RCC 7860 (cell line): ENCODE measurements around the gene ENOX1.

ENCODE experiments used
- DNase-seq: peaks from one replicate; pipeline ENCODE4 v3.0.0-alpha.2; 2015; ENCODE audit warnings: low spot score
- FAIRE-seq: peaks from 2 replicates; lab custom pipeline; 2012; peaks lifted over from hg19 to GRCh38; lab: Jason Lieb, UNC

Gene ENOX1

GRCh38 chr13:43333176-43333575 lies 453.6 kb downstream of the ENOX1 start:
- no peak for DNase-seq
- FAIRE-seq = no peak

DNA sequence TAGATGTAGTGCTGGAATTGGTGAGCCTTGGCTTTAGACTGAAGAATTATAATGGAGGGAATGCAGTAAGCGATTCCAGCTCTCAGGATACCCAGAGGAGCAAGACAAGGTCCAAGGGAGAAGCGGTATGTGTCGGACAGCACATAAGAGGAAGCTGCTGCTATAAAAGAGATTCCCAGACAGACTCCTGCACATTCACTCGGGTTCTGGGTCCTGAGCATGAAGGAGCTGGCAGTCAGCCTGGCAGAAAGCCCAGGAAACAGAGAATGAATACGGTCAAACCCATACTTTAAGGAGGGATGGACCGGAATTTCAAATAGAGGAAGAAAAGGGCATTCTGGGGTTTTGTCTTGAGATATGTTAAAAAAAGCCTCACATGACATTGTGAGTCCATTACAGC lies 455.1 kb downstream of the ENOX1 start:
- DNase-seq (no peak), FAIRE-seq (no peak)

- FAIRE-seq (no peak), DNase-seq (no peak)
Observed at GRCh38 chr13:43329702-43330101, 457.1 kb downstream of the ENOX1 start.

- FAIRE-seq = no peak
- no peak for DNase-seq
Observed at GRCh38 chr13:43328907-43329306, 457.9 kb downstream of the ENOX1 start.

GRCh38 chr13:43326100-43326499 lies 460.7 kb downstream of the ENOX1 start:
- DNase-seq (no peak), FAIRE-seq (no peak)

GRCh38 chr13:43325636-43326035 lies 461.1 kb downstream of the ENOX1 start:
- FAIRE-seq = no peak
- no peak for DNase-seq

- DNase-seq (no peak), FAIRE-seq (no peak)
Observed at GRCh38 chr13:43324129-43324528, 462.6 kb downstream of the ENOX1 start.

- no peak for FAIRE-seq
- DNase-seq = no peak
Observed at GRCh38 chr13:43319617-43320444, 466.9 kb downstream of the ENOX1 start.

DNA sequence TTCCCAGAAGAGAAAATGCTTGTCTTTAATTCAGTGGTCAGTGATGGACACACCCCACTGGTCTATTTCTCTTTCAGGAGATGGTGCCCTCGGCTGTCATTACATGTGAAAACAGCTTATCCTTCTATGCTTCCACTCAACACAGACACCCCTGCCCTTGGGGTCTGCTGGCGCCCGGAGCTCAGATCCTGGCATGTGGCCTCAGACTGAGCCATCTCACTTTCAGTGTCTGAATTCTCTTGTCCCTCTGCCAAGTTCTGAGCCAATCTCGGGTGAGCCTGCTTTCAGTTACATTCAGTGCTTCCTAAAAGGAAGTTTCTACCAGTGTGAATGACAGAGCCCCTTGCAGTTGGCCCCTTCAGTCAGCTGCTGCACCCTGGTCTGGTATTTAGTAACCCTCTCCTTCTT lies 469.8 kb downstream of the ENOX1 start:
- DNase-seq = no peak
- no peak for FAIRE-seq

- FAIRE-seq (no peak), DNase-seq (no peak)
Observed at GRCh38 chr13:43316281-43316680, 470.5 kb downstream of the ENOX1 start.

GRCh38 chr13:43315522-43315921 lies 471.2 kb downstream of the ENOX1 start:
- FAIRE-seq (no peak), DNase-seq (no peak)

GRCh38 chr13:43309311-43309710 lies 477.5 kb downstream of the ENOX1 start:
- FAIRE-seq (no peak), DNase-seq (no peak)

GRCh38 chr13:43307921-43308433 lies 478.8 kb downstream of the ENOX1 start:
- FAIRE-seq (peak; percentile 71), DNase-seq (peak; percentile 78)

DNA sequence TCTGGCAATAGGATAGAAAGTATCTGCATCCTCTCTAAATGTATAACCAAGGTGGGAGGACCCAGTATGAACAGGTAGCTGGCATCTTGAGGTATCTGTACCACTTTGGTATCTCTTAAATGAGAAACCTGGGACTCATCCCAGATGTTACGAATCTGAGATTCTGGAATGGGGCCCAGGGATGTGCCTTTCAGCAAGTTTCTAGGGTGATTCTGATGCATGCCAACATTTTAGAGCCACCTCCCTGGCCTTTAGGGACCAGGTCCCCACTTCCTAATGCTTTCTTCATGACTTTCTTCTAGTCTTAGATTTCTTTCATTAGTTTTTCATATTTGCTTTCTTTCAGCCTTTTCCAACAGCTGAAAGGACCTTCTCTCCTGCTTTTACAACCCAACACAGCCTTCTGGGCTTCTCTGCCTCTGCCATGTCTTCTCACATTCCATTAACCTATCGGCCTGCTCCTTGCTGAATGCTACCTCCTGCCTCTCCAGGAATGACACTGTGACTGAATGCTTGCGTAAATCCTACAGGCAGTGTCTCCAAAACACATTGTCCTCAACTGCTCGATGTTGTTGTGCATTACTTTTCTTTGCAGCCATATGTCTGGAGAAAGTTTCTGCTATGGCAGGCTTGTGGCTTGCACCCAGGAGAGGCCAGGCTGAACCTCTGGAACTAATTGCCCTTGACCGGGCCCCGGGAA lies 479.4 kb downstream of the ENOX1 start:
- FAIRE-seq = no peak
- no peak for DNase-seq

- DNase-seq (no peak), FAIRE-seq (no peak)
Observed at GRCh38 chr13:43306372-43306771, 480.4 kb downstream of the ENOX1 start.

- FAIRE-seq = no peak
- DNase-seq = no peak
Observed at GRCh38 chr13:43305416-43305815, 481.4 kb downstream of the ENOX1 start.

DNA sequence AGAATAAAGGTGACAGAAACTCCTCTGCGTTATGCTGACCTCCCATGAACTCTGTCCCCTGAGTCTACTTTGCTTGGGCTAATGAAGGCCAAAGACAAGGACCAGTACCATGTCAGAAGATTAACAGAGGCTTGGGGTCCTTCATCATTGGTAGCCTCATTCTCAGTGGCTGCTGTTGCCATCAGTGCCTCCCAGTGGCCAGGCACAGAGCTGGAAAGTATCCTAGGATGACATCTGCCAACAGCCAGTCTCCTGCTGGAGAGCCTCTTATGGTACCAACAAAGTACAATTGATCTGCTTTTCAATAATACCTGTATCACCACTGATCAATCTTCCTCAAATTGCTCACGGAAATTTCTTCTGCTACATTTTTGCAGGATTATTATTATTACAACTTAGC lies 481.8 kb downstream of the ENOX1 start:
- DNase-seq (no peak), FAIRE-seq (no peak)

GRCh38 chr13:43304449-43304848 lies 482.3 kb downstream of the ENOX1 start:
- DNase-seq (no peak), FAIRE-seq (no peak)

DNA sequence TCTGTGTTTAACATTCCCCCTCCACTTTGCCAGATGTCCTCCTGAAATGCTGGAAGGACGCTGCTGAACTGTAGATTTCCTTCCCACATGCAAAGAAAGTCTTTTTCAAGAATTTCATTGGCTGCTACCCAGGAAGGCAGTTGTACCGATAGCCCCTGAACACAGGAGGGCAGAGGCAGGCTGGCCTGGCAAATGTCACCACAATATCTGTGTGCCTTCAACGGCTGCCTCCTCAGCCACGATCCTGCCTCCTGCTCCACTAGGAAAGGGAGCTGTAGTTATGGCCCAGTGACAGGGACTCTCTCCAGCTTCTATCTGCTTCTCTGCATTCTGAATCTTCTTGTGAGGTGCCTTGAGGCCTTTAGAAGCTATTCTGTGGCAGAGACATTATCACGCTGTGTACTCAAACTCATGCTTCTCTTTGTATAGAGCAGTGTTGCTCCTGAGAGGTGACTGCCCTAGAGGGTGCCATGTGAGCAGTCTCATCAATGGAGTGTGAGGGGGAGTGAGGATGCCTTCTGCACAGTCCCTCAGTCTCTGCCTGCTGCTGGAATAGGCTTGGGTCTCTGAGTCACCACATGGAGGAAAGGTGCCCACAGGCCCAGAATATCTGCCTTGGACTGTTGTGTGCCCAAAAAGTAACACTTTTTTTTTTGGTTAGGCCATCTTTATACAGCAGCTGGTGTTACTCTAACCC lies 483.6 kb downstream of the ENOX1 start:
- FAIRE-seq (no peak), DNase-seq (no peak)

DNA sequence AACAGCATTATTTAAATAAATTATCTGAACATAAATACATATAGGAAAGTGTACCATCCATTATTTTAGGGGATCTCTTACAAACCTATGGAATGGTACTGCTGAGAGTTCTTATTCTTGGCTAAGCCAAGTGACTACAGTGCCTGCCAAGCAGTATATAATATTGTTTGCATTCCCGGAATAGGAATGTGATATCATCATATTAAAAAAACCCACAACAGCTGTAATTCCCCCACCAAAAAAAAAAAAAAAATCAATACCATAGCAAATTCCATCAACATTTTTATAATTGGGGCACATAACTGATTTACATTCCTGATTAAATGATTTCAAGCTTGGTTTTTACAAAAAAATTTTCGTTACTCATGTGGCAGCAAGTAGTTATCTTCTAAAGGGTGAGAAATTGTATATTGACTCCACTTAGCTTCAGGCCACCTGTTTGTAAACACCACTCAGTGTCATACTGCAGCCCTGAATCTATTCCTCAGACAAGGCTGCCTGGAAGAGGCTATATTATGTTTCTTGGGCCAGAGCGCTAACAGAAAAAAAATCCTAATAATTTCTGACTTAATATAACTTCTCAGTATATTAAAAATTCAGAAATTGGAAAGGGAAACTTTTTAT lies 485.3 kb downstream of the ENOX1 start:
- FAIRE-seq = no peak

GRCh38 chr13:43300865-43301264 lies 485.9 kb downstream of the ENOX1 start:
- no peak for DNase-seq
- FAIRE-seq = no peak

More for the DNA sequence above, 485.3 kb downstream of the ENOX1 start:
- DNase-seq = no peak
